ENCODE results near the gene FTMT. TPM values are rescaled to one million over a fixed set of nuclear protein-coding genes. Genes with fewer than 3 reads are reported as not detected.

The FTMT gene
- total RNA-seq = not detected

GRCh38 chr5:121851643-121852574 lies at the start of gene FTMT:
Gene FTMT, plus strand, starts transcription at chr5:121851882. Its CDS starts 82 bp downstream, at chr5:121851964.

Other genes with a start within 250 kb of the FTMT start
- gene SRFBP1, start 110.1 kb downstream of the FTMT start, total RNA-seq = 10 to 100 TPM; 15.5 to 21.3 TPM
- 1 to 10 TPM; 5.0 to 8.3 TPM for gene LOX, start 226.4 kb downstream of the FTMT start, total RNA-seq

Measured in melanocyte of skin (primary cell).